ENCODE measurements around the gene USP3.

GRCh38 chr15:63489352-63489751 is 15.0 kb upstream of the USP3 start:
- TF ChIP-seq YY1 (IDR thresholded peaks at IDR 0.05) (no peak), CTCF (IDR thresholded peaks at IDR 0.05; ENCODE audit: low read depth, low read length, missing input control) (no peak), ZBTB33 (IDR thresholded peaks at IDR 0.05) (no peak), MAX (IDR thresholded peaks at IDR 0.05) (no peak), SP1 (IDR thresholded peaks at IDR 0.05) (no peak), ATF3 (IDR thresholded peaks at IDR 0.05) (no peak), JUND (IDR thresholded peaks at IDR 0.05) (no peak), RXRA (IDR thresholded peaks at IDR 0.05) (no peak), RAD21 (IDR thresholded peaks at IDR 0.05) (no peak), NR2F2 (IDR thresholded peaks at IDR 0.05) (no peak), REST (IDR thresholded peaks at IDR 0.05) (no peak), TAF1 (conservative IDR thresholded peaks at IDR 0.05) (no peak), GABPA (IDR thresholded peaks at IDR 0.05 in 1 of 2, conservative IDR thresholded peaks at IDR 0.05 in 1 of 2) (no peak)

Data from liver (tissue), 3 donors.